ENCODE measurements around the gene FBXL15. TPM values are rescaled to one million over a fixed set of nuclear protein-coding genes. Genes with fewer than 3 reads are reported as not detected.

Gene FBXL15
- total and polyA plus RNA-seq, 2 of the 13 experiments (the other 11 are each of a cell fraction or from before 2014, with no cell fraction given) = 4.3 to 8.3 TPM

- TF ChIP-seq MLX (CRISPR knock-in tag; IDR thresholded peaks at IDR 0.05) (peak; percentile 58; the same call in 1 of the 2 replicates), ZNF530 (CRISPR knock-in tag; IDR thresholded peaks at IDR 0.05; ENCODE audit: low read depth) (no peak), KLF16 (CRISPR knock-in tag; IDR thresholded peaks at IDR 0.05) (peak in 1 of 2 experiments; percentile 93; a peak in 1 of 4 replicates), ZMYM2 (CRISPR knock-in tag; IDR thresholded peaks at IDR 0.05) (0 out of 2 replicates have a peak, but pooled peaks have one; percentile 49), GATAD1 (CRISPR knock-in tag; IDR thresholded peaks at IDR 0.05) (peak; percentile 84)
Measured at GRCh38 chr10:102399217-102400021, 21.2 kb upstream of the FBXL15 start (continued).

GRCh38 chr10:102400076-102400475 is 20.6 kb upstream of the FBXL15 start:
- H3K79me2 ChIP-seq (ENCODE audit: insufficient read depth, low read length) = peaks cover 3% of the 10 kb centered on the region

More at GRCh38 chr10:102400076-102400475, 20.6 kb upstream of the FBXL15 start:
- peak overlapping the region in 1 of 3 experiments; percentile 78; a peak in 1 of 6 replicates for H3K4me3 ChIP-seq (replicated peaks in 1 of 3; ENCODE audit: insufficient read depth in 1 of 3, low read depth in 2 of 3, low read length in 3 of 3)
- H3K9ac ChIP-seq (ENCODE audit: insufficient read depth, low read depth, low read length) = peak overlapping the region; percentile 65; the same call in 1 of the 2 replicates
- no CpG with 5 or more reads among the region's 17 CpGs for WGBS (ENCODE audit: low lambda C conversion rate)
- no peaks in the 10 kb centered on the region; a peak in 1 of 5 replicates for H3K27me3 ChIP-seq (ENCODE audit: control insufficient read depth in 1 of 2, insufficient read depth in 2 of 2, low read length in 2 of 2)
- peaks cover 0 to 4% of the 10 kb centered on the region in 2 experiments; a peak in 1 of 5 replicates for H3K36me3 ChIP-seq (replicated peaks in 1 of 2; ENCODE audit: control insufficient read depth in 1 of 2, insufficient read depth in 2 of 2, low read length in 2 of 2)
- DNase-seq (ENCODE audit: low spot score) = no peak
- TF ChIP-seq RBAK (CRISPR knock-in tag; IDR thresholded peaks at IDR 0.05) (no peak), ARNTL (CRISPR knock-in tag; IDR thresholded peaks at IDR 0.05) (0 out of 2 replicates have a peak, but pooled peaks have one; percentile 1), PHF21A (CRISPR knock-in tag; IDR thresholded peaks at IDR 0.05) (no peak)
- in situ Hi-C loops (cut with HindIII; ENCODE audit: extremely low pct_ligation_motif_present, low pct_unique_long_range_greater_than_20kb) (loop anchor here (10.0 kb wide), 1 partner anchor 75 kb away; no protein-coding TSS in a partner anchor), intact Hi-C loops (cut with micrococcal nuclease; ENCODE audit: unreplicated experiment) (no loop called here)
- ChIA-PET CTCF (ENCODE audit: low intra/inter-chr PET ratio, low total read pairs) (interaction anchor here (1.3 kb wide), 1 partner anchor 170 kb away, joined by 12 read pairs; no protein-coding TSS in a partner anchor), POLR2A (interaction anchor here (0.6 to 2.6 kb wide), 5 partner anchors 15 to 62 kb away, joined by 3 to 10 read pairs (median 5); partner anchors contain the start of genes CUEDC2 and FBXL15)
- no TSS peak for BruUV-seq (replicated peaks)
- H3K9me3 ChIP-seq (ENCODE audit: low read length) = no peaks in the 10 kb centered on the region
- peaks cover 31% of the 10 kb centered on the region for H3K4me1 ChIP-seq (ENCODE audit: insufficient read depth, low read length)
- H2AFZ ChIP-seq (ENCODE audit: low read length) = no peak overlapping the region
- H4K20me1 ChIP-seq (ENCODE audit: insufficient read depth, low read length) = no peaks in the 10 kb centered on the region
- FAIRE-seq = no peak
- no peak for ATAC-seq
- peak overlapping the region; percentile 66 for H3K4me2 ChIP-seq (ENCODE audit: low read depth, low read length)
- no peak overlapping the region for H3K27ac ChIP-seq (ENCODE audit: extremely low read length, insufficient read depth, low read length)

Data from HepG2 (cell line).